D341Med (cell line): ENCODE results near the gene UGT2B7.
"Not testable (repeated sequence)": the region's sequence is repeated elsewhere in the genome, so short reads cannot be mapped to it uniquely, and the experiment has no call there.

Experiments
- DNase-seq: peaks from one replicate; pipeline ENCODE4 v3.0.0; 2012; ENCODE audit warnings: low spot score

The UGT2B7 gene

GRCh38 chr4:69096111-69096656 is at the start of gene UGT2B7:
Gene UGT2B7, plus strand, starts transcription at chr4:69096474. Its CDS starts 47 bp downstream, at chr4:69096521.
- no peak for DNase-seq

GRCh38 chr4:69049860-69050259 is 46.4 kb upstream of the UGT2B7 start:
- no peak for DNase-seq

GRCh38 chr4:69050853-69051575 is 45.3 kb upstream of the UGT2B7 start:
- DNase-seq = not testable (repeated sequence)

GRCh38 chr4:69051576-69051943 is 44.7 kb upstream of the UGT2B7 start:
- no peak for DNase-seq

GRCh38 chr4:69053309-69053885 is 42.9 kb upstream of the UGT2B7 start:
- not testable (repeated sequence) for DNase-seq

- DNase-seq = not testable (repeated sequence)
These were observed 42.2 kb upstream of the UGT2B7 start for GRCh38 chr4:69054033-69054432.

DNA sequence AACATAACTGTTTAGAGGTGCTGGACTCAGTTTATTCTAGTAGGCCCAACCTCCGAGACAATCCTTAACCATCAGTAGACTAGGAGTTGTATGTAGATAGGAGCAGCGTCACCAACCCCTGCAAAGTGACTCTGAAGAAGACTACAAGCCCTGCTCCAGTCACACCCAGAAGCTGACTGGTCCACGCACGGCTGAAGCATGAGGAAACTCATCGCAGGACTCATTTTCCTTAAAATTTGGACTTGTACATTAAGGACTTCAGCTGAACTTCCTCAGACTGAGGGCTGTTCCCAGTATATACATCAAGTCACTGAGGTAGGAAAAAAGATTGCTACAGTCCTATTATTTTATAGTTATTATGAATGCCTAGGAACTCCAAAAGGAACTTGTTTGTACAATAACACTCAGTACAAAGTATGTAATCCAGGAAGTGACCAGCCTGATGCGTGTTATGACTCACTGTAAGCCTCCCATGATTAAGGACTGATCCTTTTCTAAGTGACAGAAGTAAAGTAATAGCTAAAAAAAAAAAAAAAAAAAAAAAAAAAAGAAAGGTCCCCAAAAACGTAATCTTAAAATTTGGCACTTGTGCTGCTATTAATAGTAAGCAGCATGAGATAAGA is 41.6 kb upstream of the UGT2B7 start:
- no peak for DNase-seq

DNA sequence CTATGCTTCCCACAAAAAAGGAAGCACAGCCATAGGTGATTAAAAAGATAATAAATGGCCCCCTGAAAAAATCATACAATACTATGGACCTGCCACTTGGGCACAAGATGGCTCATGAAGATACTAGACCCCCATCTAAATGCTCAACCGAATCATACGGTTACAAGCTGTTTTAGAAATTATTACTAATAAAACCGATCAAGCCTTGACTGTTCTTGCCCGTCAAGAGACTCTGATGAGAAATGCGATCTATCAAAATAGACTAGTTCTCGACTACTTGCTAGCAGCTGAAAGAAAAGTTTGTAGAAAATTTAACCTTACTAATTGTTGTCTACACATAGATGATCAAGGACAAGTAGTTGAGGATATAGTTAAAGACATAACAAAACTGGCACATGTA is 40.1 kb upstream of the UGT2B7 start:
- DNase-seq = no peak

DNA sequence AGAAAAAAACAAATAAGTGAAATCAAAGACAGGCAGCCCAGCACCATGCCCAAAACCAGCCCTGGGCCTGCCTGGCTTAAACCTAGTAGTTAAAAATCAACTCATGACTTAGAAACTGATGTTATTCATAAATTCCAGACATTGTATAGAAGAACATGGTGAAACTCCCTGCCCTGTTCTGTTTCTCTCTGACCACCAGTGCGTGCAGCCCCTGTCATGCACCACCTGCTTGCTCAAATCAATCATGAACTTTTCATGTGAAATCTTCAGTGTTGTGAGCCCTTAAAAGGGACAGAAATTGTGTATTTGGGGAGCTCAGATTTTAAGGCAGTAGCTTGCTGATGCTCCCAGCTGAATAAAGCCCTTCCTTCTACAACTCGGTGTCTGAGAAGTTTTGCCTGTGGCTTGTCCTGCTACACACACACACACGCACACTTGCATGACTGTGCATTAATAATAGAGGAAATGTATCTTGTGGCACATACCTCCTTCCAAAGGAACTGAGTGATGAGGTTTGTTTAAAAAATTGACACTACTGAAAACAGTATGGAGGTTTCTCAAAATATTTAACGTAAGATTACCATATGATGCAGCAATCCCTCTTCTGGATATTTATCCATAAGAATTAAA is 39.2 kb upstream of the UGT2B7 start:
- no peak for DNase-seq

DNA sequence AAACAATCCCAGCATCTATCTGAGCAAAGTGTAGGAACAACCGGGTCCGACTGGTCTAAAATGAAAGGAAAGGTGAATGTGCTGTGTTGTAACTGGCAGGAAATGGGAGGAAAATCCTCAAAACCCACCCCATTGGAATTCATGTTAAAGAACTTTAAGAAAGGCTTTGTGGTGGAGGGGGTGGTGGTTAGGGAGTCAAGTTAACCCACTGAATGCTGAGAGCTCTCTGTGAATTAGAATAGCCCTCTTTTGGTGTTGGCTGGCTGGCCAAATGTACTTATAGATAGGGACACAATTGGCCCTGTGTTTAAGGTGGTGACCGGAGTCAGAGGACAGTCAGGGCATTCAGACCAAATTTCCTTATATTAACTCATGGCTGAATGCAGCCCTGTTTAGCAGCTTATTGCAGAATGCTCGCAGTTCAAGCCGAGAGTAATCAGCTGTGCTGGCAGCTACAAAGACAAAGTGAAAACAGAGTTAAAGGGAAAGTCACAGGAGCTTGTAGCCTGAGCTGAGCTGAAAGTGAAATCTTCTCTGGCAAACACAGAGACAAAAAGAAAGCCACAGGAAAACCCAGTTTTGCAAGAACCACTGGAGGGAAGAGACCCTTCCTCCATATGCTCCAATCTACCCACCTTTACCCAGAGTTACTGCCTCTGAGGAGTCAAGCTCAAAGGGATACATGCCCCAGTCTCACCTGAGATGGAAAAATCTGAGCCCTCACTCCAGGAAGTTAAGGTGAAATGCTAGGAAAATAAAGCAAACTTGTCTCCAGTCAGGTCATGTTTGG is 38.5 kb upstream of the UGT2B7 start:
- no peak for DNase-seq

- no peak for DNase-seq
These were observed 37.7 kb upstream of the UGT2B7 start for GRCh38 chr4:69058410-69059059.

DNA sequence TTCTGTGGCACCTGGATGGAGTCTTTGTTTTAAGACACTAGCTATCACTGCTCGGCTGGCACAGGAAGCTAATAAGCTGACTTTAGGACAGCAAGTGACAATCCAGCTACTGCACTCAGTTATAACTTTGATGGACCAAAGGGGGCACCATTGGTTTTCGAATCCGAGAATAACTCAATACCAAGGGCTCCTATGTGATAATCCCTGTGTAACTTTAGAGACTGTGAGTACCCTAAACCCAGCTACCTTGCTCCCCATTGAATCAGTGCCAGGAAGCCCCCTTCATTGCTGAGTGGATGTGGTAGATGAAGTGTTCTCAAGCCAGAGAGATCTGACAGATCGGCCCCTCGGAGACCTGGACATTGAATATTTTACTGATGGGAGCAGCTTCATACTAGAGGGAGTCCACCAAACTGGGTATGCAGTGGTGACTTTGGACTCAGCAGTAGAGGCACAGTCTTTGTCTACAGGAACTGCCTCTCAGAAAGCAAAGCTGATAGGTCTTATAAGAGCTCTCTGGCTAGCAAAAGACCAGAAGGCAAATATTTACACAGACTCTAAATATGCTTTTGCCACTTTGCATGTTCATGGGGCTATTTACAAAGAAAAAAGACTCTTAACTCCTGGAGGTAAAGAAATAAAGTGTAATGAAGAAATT is 35.5 kb upstream of the UGT2B7 start:
- no peak for DNase-seq

DNA sequence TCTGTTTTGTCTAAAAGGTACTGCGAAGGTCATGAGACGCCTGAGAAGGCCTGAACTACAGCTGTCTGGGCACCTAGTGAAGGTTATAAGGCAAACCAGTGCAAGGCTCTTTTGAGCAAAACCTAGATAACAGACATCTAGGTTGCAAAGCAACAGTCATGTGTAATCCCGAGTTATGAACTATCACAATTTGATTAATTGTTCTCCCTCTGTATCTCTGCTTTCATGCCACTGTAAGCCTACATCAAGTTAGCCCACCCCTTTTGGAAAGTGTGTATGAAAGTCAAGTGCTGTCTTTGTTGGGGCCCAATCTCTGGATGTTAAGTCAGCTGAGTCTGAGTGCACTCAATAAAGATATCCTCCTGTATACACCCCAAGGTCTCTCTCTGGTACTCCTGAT is 31.9 kb upstream of the UGT2B7 start:
- no peak for DNase-seq

- DNase-seq = no peak
These were observed 29.3 kb upstream of the UGT2B7 start for GRCh38 chr4:69066945-69067344.

DNA sequence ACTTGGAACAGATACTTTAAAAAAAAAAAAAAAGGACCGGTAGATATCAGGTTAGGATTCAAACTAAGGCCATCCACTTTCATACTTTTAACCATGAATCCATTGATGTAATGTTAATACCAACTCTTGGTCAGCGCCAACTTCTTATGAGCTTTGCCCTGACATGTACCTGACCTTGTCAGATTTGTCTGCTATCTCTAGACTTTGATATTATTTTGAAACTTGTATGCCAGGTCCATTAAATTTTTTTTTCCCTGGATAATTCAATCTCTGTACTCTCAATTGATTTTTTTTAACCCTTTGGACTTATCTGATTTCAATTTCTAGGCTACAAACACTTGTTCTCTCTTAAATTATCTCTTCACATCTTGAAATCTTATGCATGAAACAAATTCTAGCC is 27.2 kb upstream of the UGT2B7 start:
- no peak for DNase-seq

DNA sequence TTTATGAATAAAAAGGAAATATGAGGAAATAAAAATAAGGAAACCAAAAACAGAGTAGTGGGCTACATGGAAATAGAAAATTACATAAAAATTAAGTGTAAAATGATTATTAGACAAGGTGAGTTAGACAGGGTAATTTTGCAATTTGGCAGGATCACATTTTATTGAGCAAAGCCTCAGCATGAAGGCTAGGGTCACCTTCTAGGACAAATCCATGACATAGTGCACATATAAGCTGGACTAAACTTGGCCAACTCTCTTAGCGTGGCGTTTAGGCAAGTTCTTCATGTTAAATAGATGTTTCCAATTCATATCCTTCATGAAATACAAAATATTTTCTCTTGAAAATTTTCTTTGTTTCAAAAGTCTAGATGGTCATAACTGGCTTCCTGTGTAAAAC is 25.7 kb upstream of the UGT2B7 start:
- DNase-seq = no peak

DNA sequence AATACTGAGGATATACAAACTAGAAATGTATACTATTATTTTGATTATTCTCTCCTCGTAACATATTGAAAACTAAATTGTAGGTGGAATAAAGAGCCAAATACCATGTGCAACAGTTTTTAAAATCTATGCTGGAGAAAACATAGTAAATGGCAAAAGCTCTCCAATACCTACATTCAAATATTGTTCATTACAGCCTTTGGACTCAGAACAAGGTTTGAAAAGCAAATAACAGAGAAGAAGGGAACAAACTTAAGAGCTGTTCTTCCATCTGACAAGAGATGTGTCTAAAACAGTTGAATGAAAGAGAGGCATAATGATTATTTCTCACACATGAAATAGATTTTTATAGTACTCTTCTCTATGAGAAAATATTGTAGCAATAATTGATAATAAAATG is 25.0 kb upstream of the UGT2B7 start:
- DNase-seq = no peak

DNA sequence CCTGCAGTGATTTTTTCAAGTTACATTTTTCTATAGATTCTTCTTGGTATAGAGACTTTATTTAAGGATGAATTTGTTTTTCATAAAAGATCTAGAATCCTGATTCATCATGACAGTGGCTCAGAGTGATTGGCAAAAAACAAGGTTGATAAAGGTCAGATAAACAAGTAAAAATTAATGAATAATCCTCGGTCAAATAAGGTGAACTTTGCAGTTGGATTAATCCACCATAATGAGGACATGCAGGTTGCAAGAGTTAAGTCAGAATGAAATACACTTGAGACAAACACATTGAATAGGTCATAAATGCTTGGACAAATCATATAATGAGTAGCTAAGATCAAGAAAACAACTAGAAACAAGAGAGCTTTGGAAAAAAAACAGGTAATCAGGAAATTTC is 22.9 kb upstream of the UGT2B7 start:
- DNase-seq = no peak

DNA sequence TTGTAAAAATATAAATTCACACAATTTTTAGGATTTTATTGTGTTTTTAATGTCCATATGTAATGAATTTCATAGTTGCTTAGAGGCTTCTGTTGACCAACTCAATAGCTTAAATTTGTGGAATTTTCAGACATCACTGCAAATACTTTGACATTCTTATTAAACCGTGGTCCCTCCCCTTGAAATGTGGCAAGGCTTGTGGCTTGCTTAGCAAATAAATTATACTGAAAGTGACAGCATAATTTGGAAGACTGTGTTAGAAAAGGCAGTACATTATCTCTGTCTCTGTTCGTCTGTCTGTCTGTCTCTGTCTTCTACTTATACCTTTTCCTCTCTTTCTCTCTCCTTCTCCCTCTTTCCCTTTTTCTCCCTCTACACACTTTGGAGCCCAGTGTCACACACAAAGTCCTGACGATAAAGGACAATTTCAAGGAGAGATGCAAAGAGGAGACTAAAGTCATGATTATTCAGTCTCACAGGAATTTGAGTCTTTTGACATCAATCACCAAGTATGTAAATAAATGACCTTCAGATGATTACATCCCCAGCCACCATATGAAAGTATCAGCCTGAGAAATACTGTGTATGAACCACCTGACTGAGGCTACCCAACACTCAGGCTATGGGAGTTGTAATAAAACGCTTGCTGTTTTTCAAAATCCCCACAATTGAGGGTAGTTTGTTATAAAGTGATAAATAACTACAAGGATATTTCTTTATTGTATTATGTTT is 21.0 kb upstream of the UGT2B7 start:
- DNase-seq = no peak

GRCh38 chr4:69078852-69079251 is 17.4 kb upstream of the UGT2B7 start:
- no peak for DNase-seq
